Liver (tissue), 9 donors: ENCODE measurements around the gene PLCB2. TPM values are rescaled to one million over a fixed set of nuclear protein-coding genes. Genes with fewer than 3 reads are reported as not detected.

ENCODE experiments used
- DNase-seq: peaks from one replicate; pipeline ENCODE4 v3.0.0-alpha.2; 2017; ENCODE audit warnings: low spot score
- H3K27ac ChIP-seq, 2 donors: one replicate each; pipeline ENCODE4 v1.7.0; 2013; ENCODE audit warnings: inconsistent platforms in 2 of 2, low read length in 2 of 2, control low read depth in 1 of 2, low read depth in 1 of 2, mild to moderate bottlenecking in 1 of 2
- H3K27me3 ChIP-seq, 4 donors: one replicate each; pipeline versions ENCODE4 v1.6.1 to v1.7.0; 2013; ENCODE audit warnings: low read length in 3 of 4, inconsistent platforms in 1 of 4, mild to moderate bottlenecking in 1 of 4, moderate library complexity in 1 of 4; ENCODE audit not compliant: control insufficient read depth in 4 of 4, insufficient read depth in 4 of 4
- H3K36me3 ChIP-seq, 4 donors: one replicate each; pipeline versions ENCODE4 v1.6.1 to v1.7.0; 2013; ENCODE audit warnings: low read length in 3 of 4, mild to moderate bottlenecking in 3 of 4, low read depth in 1 of 4, moderate library complexity in 1 of 4; ENCODE audit not compliant: control insufficient read depth in 4 of 4, insufficient read depth in 3 of 4
- H3K4me1 ChIP-seq, 4 donors: one replicate each; pipeline versions ENCODE4 v1.6.1 to v1.7.0; 2013; ENCODE audit warnings: low read length in 3 of 4, mild to moderate bottlenecking in 3 of 4, moderate library complexity in 1 of 4; ENCODE audit not compliant: control insufficient read depth in 4 of 4, insufficient read depth in 4 of 4
- H3K4me3 ChIP-seq, 3 donors: one replicate each; pipeline versions ENCODE4 v1.6.1 to v1.7.0; 2013; ENCODE audit warnings: low read length in 3 of 3, control low read depth in 1 of 3, low read depth in 1 of 3, mild to moderate bottlenecking in 1 of 3
- H3K9ac ChIP-seq, 2 donors: one replicate each; pipeline ENCODE4 v1.7.0; 2013; ENCODE audit warnings: low read length in 2 of 2, mild to moderate bottlenecking in 2 of 2, moderate library complexity in 2 of 2, control low read depth in 1 of 2, low read depth in 1 of 2
- H3K9me3 ChIP-seq, 4 donors: one replicate each; pipeline versions ENCODE4 v1.6.1 to v1.7.0; 2013; ENCODE audit warnings: low read length in 3 of 4; ENCODE audit not compliant: control insufficient read depth in 4 of 4
- FOXA1 ChIP-seq: IDR thresholded peaks from 2 replicates; pipeline ENCODE4 v1.6.1; 2016; ENCODE audit warnings: antibody characterized with exemption
- GABPA ChIP-seq, 2 donors: IDR thresholded peaks in 1 of 2; conservative IDR thresholded peaks in 1 of 2; 2 replicates each; pipeline ENCODE4 v1.6.1; 2016; ENCODE audit warnings: antibody characterized with exemption in 2 of 2, mild to moderate bottlenecking in 1 of 2, moderate library complexity in 1 of 2
- HNF4A ChIP-seq, 2 donors: conservative IDR thresholded peaks; 2 replicates each; pipeline ENCODE4 v1.6.1; 2016; ENCODE audit warnings: antibody characterized with exemption in 2 of 2, mild to moderate bottlenecking in 2 of 2
- HNF4G ChIP-seq: IDR thresholded peaks from 2 replicates; pipeline ENCODE4 v1.6.1; 2016; ENCODE audit warnings: antibody characterized with exemption
- JUND ChIP-seq, 2 donors: IDR thresholded peaks; 2 replicates each; pipeline ENCODE4 v1.6.1; 2016; ENCODE audit warnings: antibody characterized with exemption in 2 of 2
- RAD21 ChIP-seq, 2 donors: IDR thresholded peaks; 2 replicates each; pipeline ENCODE4 v1.6.1; 2016; ENCODE audit warnings: antibody characterized with exemption in 2 of 2, mild to moderate bottlenecking in 2 of 2
- RXRA ChIP-seq, 2 donors: IDR thresholded peaks; 2 replicates each; pipeline ENCODE4 v1.6.1; 2017 to 2018; ENCODE audit warnings: antibody characterized with exemption in 2 of 2, mild to moderate bottlenecking in 1 of 2
- SP1 ChIP-seq: IDR thresholded peaks from 2 replicates; pipeline ENCODE4 v1.6.1; 2018; ENCODE audit warnings: antibody characterized with exemption, mild to moderate bottlenecking
- TAF1 ChIP-seq: conservative IDR thresholded peaks from 2 replicates; pipeline ENCODE4 v1.6.1; 2016; ENCODE audit warnings: antibody characterized with exemption, mild to moderate bottlenecking
- YY1 ChIP-seq: IDR thresholded peaks from 2 replicates; pipeline ENCODE4 v1.6.1; 2016; ENCODE audit warnings: antibody characterized with exemption, mild to moderate bottlenecking
- WGBS: extraction: QIAGEN DNeasy Blood & Tissue Kit; methylation state at CpG from one replicate; pipeline ENCODE4 v1.1.7; 2013; 5-methylcytosine and 5-hydroxymethylcytosine counted together
- polyA plus RNA-seq, 2 donors: library from polyadenylated mRNA; stranded (reverse) in 1 of 2; unstranded in 1 of 2; fragments of 200-250 nt in 1 of 2; fragments of >200 nt in 1 of 2; fragmentation: Nextera tagmentation in 1 of 2; extraction: Ambion mirVana in 1 of 2; gene quantifications; one replicate each; pipeline versions ENCODE4 v1.2.1 to v1.2.3, GENCODE V29; 2013 to 2015
- total RNA-seq, 2 donors: library from RNA; depleted of rRNA; stranded (reverse); fragments of >200 nt; gene quantifications; one replicate each; pipeline ENCODE4 v1.2.3, GENCODE V29; 2014
- TF ChIP-seq, protein P1 (sequence below): IDR thresholded peaks from 2 replicates; pipeline ENCODE4 v1.6.1; 2016; ENCODE audit warnings: antibody characterized with exemption
- TF ChIP-seq, protein P2 (sequence below): IDR thresholded peaks from 2 replicates; pipeline ENCODE4 v1.6.1; 2016; ENCODE audit warnings: antibody characterized with exemption, mild to moderate bottlenecking
- TF ChIP-seq, protein P3 (sequence below): fragments of 150-350 bp; IDR thresholded peaks from 2 replicates; pipeline ENCODE4 v1.5.1; 2017; ENCODE audit warnings: improper control_type of control experiment, low read depth, low read length; ENCODE audit not compliant: missing input control
- donor health status: healthy.
- donor health status: healthy.
- donor health status: healthy.
- donor health status: healthy.
- donor health status: healthy.

Gene PLCB2
- total and polyA plus RNA-seq, 4 donors: 2.1 to 13.3 (median 7.6) TPM

DNA sequence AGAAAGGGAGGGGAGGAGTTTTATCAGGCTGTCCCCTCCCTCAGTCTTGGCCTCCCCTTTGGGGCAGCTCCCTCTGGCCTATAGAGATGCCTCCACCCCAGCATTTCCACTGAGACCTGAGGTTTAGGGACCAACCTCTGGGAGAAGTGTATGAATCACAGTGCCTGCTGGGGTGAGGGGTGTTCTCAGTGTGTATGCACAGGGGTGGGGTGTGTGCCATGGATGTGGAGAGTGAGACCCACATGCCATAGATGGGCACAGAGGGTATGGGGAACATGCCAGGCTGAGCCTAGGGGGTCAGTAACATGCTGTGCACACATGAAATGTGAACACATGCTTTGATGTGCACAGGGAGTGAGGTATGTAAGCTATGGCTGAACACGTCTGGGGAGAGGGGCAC lies 12.4 kb downstream of the PLCB2 start:
- WGBS: 88% methylated on average over 1 of the region's 1 CpG
- no peak for DNase-seq
- Histone ChIP-seq H3K27me3 (no peaks in the 10 kb centered on the region), H3K9me3 (peaks cover 0 to 1% (median 0%) of the 10 kb centered on the region in 4 donors), H3K27ac (no peak overlapping the region), H3K4me3 (no peak overlapping the region), H3K36me3 (peaks cover 0 to 2% (median 0%) of the 10 kb centered on the region in 4 donors), H3K4me1 (peaks cover 0 to 6% (median 3%) of the 10 kb centered on the region in 4 donors), H3K9ac (no peak overlapping the region)
- TF ChIP-seq, protein P1, sequence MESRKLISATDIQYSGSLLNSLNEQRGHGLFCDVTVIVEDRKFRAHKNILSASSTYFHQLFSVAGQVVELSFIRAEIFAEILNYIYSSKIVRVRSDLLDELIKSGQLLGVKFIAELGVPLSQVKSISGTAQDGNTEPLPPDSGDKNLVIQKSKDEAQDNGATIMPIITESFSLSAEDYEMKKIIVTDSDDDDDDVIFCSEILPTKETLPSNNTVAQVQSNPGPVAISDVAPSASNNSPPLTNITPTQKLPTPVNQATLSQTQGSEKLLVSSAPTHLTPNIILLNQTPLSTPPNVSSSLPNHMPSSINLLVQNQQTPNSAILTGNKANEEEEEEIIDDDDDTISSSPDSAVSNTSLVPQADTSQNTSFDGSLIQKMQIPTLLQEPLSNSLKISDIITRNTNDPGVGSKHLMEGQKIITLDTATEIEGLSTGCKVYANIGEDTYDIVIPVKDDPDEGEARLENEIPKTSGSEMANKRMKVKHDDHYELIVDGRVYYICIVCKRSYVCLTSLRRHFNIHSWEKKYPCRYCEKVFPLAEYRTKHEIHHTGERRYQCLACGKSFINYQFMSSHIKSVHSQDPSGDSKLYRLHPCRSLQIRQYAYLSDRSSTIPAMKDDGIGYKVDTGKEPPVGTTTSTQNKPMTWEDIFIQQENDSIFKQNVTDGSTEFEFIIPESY: no peak
- TF ChIP-seq HNF4A (conservative IDR thresholded peaks at IDR 0.05): no peak
- no peak for TF ChIP-seq HNF4G
- TF ChIP-seq, protein P2, sequence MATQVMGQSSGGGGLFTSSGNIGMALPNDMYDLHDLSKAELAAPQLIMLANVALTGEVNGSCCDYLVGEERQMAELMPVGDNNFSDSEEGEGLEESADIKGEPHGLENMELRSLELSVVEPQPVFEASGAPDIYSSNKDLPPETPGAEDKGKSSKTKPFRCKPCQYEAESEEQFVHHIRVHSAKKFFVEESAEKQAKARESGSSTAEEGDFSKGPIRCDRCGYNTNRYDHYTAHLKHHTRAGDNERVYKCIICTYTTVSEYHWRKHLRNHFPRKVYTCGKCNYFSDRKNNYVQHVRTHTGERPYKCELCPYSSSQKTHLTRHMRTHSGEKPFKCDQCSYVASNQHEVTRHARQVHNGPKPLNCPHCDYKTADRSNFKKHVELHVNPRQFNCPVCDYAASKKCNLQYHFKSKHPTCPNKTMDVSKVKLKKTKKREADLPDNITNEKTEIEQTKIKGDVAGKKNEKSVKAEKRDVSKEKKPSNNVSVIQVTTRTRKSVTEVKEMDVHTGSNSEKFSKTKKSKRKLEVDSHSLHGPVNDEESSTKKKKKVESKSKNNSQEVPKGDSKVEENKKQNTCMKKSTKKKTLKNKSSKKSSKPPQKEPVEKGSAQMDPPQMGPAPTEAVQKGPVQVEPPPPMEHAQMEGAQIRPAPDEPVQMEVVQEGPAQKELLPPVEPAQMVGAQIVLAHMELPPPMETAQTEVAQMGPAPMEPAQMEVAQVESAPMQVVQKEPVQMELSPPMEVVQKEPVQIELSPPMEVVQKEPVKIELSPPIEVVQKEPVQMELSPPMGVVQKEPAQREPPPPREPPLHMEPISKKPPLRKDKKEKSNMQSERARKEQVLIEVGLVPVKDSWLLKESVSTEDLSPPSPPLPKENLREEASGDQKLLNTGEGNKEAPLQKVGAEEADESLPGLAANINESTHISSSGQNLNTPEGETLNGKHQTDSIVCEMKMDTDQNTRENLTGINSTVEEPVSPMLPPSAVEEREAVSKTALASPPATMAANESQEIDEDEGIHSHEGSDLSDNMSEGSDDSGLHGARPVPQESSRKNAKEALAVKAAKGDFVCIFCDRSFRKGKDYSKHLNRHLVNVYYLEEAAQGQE: no peak
- TF ChIP-seq RXRA (IDR thresholded peaks at IDR 0.05): no peak
- TF ChIP-seq, protein P3, sequence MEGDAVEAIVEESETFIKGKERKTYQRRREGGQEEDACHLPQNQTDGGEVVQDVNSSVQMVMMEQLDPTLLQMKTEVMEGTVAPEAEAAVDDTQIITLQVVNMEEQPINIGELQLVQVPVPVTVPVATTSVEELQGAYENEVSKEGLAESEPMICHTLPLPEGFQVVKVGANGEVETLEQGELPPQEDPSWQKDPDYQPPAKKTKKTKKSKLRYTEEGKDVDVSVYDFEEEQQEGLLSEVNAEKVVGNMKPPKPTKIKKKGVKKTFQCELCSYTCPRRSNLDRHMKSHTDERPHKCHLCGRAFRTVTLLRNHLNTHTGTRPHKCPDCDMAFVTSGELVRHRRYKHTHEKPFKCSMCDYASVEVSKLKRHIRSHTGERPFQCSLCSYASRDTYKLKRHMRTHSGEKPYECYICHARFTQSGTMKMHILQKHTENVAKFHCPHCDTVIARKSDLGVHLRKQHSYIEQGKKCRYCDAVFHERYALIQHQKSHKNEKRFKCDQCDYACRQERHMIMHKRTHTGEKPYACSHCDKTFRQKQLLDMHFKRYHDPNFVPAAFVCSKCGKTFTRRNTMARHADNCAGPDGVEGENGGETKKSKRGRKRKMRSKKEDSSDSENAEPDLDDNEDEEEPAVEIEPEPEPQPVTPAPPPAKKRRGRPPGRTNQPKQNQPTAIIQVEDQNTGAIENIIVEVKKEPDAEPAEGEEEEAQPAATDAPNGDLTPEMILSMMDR: no peak

DNA sequence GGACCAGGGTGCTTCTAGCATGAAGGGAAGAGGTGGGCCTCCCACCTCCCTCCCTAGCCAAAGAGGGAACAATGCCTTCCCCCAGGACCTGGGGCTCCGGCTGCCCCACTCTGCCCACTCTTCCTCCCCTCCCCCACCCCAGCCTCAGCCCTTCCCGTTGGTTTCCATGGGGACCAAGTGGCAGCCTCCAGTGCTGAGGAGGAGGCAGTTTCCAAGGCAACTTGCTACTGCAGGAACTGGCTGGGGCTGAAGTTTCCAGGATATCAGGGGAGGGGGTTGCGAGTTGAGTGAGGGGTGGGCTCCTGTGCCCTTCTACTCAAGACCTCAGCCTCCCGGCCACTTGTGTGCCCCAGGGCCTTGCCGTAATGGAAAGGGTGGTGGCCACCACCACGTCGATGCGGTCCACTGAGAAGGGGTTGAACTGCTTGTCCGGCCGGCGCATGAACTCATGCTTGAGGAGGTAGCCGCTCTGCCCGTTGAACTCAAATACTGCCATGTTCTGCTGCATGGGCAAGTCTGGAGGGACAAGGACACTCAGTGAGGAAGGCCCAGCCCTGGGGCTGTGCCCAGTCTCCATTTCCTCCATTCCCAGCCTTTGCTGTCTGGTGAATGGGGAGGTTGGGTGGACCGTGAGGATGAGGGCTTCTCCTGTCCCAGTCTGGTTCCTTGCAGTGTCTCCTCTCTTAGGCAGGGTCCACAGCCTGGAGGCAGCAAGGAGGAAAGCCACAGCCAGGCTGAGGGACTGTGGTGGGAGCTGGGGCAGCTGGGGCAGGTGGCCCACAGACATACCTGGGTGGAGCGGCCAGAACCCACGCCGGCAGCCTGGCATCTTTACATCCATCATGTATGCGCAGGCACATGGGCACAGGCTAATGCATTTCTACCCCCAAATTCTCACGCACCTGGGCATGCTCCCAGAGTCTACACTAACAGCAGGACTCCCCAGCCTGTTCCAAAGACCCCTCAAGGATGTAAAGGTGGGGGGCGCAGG lies 13.5 kb downstream of the PLCB2 start:
- no peak for DNase-seq
- no peak overlapping the region for H3K27ac ChIP-seq
- H3K4me1 ChIP-seq: peaks cover under 1 to 10% (median 6%) of the 10 kb centered on the region in 4 donors
- WGBS: 89% methylated on average over 20 of the region's 20 CpGs
- no peaks in the 10 kb centered on the region for H3K27me3 ChIP-seq
- no peak overlapping the region for H3K9ac ChIP-seq
- H3K36me3 ChIP-seq: peaks cover 0 to 2% (median 0%) of the 10 kb centered on the region in 4 donors
- no peak for TF ChIP-seq RXRA (IDR thresholded peaks at IDR 0.05)
- TF ChIP-seq GABPA (IDR thresholded peaks at IDR 0.05 in 1 of 2, conservative IDR thresholded peaks at IDR 0.05 in 1 of 2): no peak
- TF ChIP-seq JUND (IDR thresholded peaks at IDR 0.05): no peak
- TF ChIP-seq RAD21 (IDR thresholded peaks at IDR 0.05): no peak
- TF ChIP-seq HNF4G: no peak
- TF ChIP-seq, protein P2: no peak
- TF ChIP-seq SP1: no peak
- TF ChIP-seq FOXA1: no peak
- TF ChIP-seq YY1: no peak
- TF ChIP-seq TAF1: no peak
- TF ChIP-seq, protein P3: no peak
- H3K4me3 ChIP-seq: no peak overlapping the region
- H3K9me3 ChIP-seq: no peaks in the 10 kb centered on the region
